Activated CD4-positive, alpha-beta T cell treated with anti-CD3 and anti-CD28 coated beads for 4 hours (primary cell): Measurements from ENCODE around the gene HIPK2.

Experiments used
- DNase-seq, 2 donors: peaks; one replicate each; pipeline ENCODE4 v3.0.0-alpha.2; 2020

Gene HIPK2

GRCh38 chr7:139733751-139734150, 44.0 kb downstream of the HIPK2 start:
- DNase-seq = no peak

GRCh38 chr7:139732471-139733167, 45.2 kb downstream of the HIPK2 start:
- DNase-seq = no peak

- DNase-seq = no peak
Measured at GRCh38 chr7:139731802-139732470, 45.9 kb downstream of the HIPK2 start.

- DNase-seq = no peak
Measured at GRCh38 chr7:139730746-139731612, 46.8 kb downstream of the HIPK2 start.

GRCh38 chr7:139728203-139728602, 49.6 kb downstream of the HIPK2 start:
- no peak for DNase-seq

GRCh38 chr7:139727151-139727705, 50.6 kb downstream of the HIPK2 start:
- no peak for DNase-seq

- no peak for DNase-seq
Measured at GRCh38 chr7:139726485-139726869, 51.3 kb downstream of the HIPK2 start.

- DNase-seq = no peak
Measured at GRCh38 chr7:139725858-139726484, 51.8 kb downstream of the HIPK2 start.

GRCh38 chr7:139725077-139725476, 52.7 kb downstream of the HIPK2 start:
- DNase-seq = no peak

GRCh38 chr7:139722604-139723003, 55.2 kb downstream of the HIPK2 start:
- DNase-seq = no peak

GRCh38 chr7:139721821-139722220, 56.0 kb downstream of the HIPK2 start:
- no peak for DNase-seq

- no peak for DNase-seq
Measured at GRCh38 chr7:139721417-139721816, 56.4 kb downstream of the HIPK2 start.

GRCh38 chr7:139720705-139721231, 57.0 kb downstream of the HIPK2 start:
- DNase-seq = no peak

- no peak for DNase-seq
Measured at GRCh38 chr7:139720186-139720585, 57.6 kb downstream of the HIPK2 start.

- no peak for DNase-seq
Measured at GRCh38 chr7:139718859-139719258, 58.9 kb downstream of the HIPK2 start.

- DNase-seq = no peak
Measured at GRCh38 chr7:139718141-139718540, 59.7 kb downstream of the HIPK2 start.

GRCh38 chr7:139716156-139716942, 61.4 kb downstream of the HIPK2 start:
- no peak for DNase-seq

GRCh38 chr7:139715194-139715815, 62.5 kb downstream of the HIPK2 start:
- no peak for DNase-seq

- DNase-seq = no peak
Measured at GRCh38 chr7:139714163-139714901, 63.5 kb downstream of the HIPK2 start.

GRCh38 chr7:139713526-139714162, 64.2 kb downstream of the HIPK2 start:
- DNase-seq = no peak
